ENCODE data around the gene GADD45GIP1. TPM values are rescaled to one million over a fixed set of nuclear protein-coding genes. Genes with fewer than 3 reads are reported as not detected.

The GADD45GIP1 gene
- total RNA-seq, 4 donors from 2014 or later: 28.6 to 55.0 (median 33.6) TPM

DNA sequence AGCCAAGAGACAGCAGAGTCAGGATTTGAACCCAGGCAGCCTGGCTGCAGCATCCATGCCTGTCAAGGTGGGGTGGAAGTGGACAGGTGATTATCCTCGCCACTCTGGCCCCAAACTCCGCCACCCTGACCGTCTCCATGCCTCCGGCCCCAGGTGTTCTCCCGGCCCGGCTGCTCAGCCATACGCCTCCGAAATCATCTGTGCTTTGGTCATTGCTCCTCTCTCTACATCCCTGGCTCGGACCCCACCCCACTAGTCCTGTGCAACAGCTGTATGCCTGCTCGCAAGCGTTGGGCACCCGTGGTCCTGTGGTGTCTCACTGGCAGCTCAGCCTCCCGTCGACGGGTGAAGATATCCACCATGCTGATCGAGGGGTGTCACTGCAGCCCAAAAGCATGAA is 16.2 kb upstream of the GADD45GIP1 start:
- TF ChIP-seq, protein P1, sequence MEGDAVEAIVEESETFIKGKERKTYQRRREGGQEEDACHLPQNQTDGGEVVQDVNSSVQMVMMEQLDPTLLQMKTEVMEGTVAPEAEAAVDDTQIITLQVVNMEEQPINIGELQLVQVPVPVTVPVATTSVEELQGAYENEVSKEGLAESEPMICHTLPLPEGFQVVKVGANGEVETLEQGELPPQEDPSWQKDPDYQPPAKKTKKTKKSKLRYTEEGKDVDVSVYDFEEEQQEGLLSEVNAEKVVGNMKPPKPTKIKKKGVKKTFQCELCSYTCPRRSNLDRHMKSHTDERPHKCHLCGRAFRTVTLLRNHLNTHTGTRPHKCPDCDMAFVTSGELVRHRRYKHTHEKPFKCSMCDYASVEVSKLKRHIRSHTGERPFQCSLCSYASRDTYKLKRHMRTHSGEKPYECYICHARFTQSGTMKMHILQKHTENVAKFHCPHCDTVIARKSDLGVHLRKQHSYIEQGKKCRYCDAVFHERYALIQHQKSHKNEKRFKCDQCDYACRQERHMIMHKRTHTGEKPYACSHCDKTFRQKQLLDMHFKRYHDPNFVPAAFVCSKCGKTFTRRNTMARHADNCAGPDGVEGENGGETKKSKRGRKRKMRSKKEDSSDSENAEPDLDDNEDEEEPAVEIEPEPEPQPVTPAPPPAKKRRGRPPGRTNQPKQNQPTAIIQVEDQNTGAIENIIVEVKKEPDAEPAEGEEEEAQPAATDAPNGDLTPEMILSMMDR (IDR thresholded peaks at IDR 0.05): no peak
- TF ChIP-seq EP300 (IDR thresholded peaks at IDR 0.05; ENCODE audit: low read depth): no peak
- TF ChIP-seq POLR2A (IDR thresholded peaks at IDR 0.05): no peak
- TF ChIP-seq POLR2AphosphoS5 (IDR thresholded peaks at IDR 0.05): no peak
- Histone ChIP-seq H3K4me3 (no peak overlapping the region), H3K9me3 (no peaks in the 10 kb centered on the region), H3K27me3 (no peaks in the 10 kb centered on the region), H3K27ac (no peak overlapping the region), H3K4me1 (peaks cover 0 to 3% (median 0%) of the 10 kb centered on the region in 4 donors), H3K36me3 (no peaks in the 10 kb centered on the region)
- WGBS, 2 donors (ENCODE audit: low coverage in 1 of 2): 85 to 100% methylated on average over 1 to 16 of the region's 16 CpGs
- intact Hi-C loops (cut with DNase I; ENCODE audit: low total_unique reads): no loop called here
- in situ Hi-C loops (cut with MboI; ENCODE audit: low pct_ligation_motif_present in 1 of 4, low pct_unique_long_range_greater_than_20kb in 1 of 4, low sequenced_read_pairs in 3 of 4): loop anchor here in 3 of 4 donors (10.0 to 25.0 kb wide), 2 partner anchors 289 to 292 kb away; no protein-coding TSS in a partner anchor
- DNase-seq: no peak

DNA sequence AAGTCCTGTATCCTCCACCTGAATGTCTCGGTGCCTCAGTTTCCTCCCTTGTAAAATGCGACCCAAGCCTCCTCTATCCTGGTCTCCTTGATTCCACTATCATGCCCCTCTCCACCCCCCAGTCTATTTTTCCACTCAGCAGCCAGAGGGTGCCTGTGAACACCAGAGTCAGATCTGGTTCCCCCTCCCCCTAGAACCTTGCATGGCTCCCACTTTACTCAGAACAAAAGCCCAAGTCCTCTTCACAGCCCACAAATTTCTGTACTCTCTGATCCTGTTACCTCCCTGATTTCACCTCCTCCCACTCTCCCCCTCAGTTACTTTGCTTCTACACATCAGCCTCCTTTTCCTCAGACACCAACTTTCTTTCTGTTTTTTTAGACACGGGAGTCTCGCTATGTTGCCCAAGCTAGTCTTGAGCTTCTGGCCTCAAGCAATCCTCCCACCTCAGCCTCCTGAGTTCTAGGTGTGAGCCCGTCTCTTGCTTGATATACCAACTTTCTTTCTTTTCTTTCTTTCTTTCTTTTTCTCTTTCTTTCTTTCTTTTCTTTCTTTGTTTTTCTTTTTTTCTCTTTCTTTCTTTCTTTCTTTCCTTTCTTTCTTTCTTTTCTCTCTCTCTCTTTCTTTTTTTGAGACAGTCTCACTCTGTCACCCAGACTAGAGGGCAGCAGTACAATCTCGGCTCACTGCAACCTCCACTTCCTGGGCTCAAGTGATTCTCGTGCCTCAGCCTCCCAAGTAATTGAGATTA is 13.2 kb upstream of the GADD45GIP1 start:
- intact Hi-C loops (cut with DNase I; ENCODE audit: low total_unique reads) (no loop called here), in situ Hi-C loops (cut with MboI; ENCODE audit: low pct_ligation_motif_present in 1 of 4, low pct_unique_long_range_greater_than_20kb in 1 of 4, low sequenced_read_pairs in 3 of 4) (loop anchor here in 3 of 4 donors (10.0 to 25.0 kb wide), 2 partner anchors 292 to 295 kb away; no protein-coding TSS in a partner anchor)
- peak overlapping the region in 3 of 4 donors; percentile 55 to 63 (median 63) for H3K27ac ChIP-seq
- H3K36me3 ChIP-seq: no peaks in the 10 kb centered on the region
- 80 to 88% methylated on average over 6 to 7 of the region's 7 CpGs for WGBS, 2 donors (ENCODE audit: low coverage in 1 of 2)
- TF ChIP-seq POLR2AphosphoS5 (IDR thresholded peaks at IDR 0.05): no peak
- TF ChIP-seq, protein P1 (IDR thresholded peaks at IDR 0.05): no peak
- no peak for TF ChIP-seq EP300 (IDR thresholded peaks at IDR 0.05; ENCODE audit: low read depth)
- TF ChIP-seq POLR2A (IDR thresholded peaks at IDR 0.05): no peak
- H3K4me3 ChIP-seq: no peak overlapping the region
- no peaks in the 10 kb centered on the region for H3K27me3 ChIP-seq
- H3K9me3 ChIP-seq: no peaks in the 10 kb centered on the region
- no peak for DNase-seq
- peaks cover 0 to 7% (median 5%) of the 10 kb centered on the region in 4 donors for H3K4me1 ChIP-seq

DNA sequence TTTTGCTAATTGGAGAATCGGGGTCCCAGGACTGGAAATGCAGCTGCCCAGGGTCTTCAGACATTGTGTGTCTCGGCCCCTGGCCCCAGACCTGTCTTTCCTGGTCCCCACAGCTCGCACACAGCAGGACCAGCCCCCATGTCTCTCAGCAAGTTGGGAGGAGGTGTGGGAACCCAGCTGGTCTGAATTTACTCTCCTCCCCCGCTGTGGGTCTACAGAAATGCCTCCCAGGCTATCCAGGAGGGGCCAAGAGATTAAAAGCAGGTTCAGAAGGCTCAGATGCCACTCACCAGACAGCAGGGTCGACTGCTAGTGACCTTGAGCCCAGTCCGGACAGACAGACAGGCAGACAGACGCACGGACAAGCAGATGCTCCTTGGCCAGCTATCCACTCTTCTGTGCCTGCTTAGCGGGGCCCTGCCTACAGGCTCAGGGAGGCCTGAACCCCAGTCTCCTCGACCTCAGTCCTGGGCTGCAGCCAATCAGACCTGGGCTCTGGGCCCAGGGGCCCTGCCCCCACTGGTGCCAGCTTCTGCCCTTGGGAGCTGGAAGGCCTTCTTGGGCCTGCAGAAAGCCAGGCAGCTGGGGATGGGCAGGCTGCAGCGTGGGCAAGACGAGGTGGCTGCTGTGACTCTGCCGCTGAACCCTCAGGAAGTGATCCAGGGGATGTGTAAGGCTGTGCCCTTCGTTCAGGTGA is 12.4 kb upstream of the GADD45GIP1 start, which contains the start of gene DAND5:
TSS of gene DAND5 (plus strand) at position 285 of the 697 bp plus-strand sequence. CDS start at position 370, 85 bp downstream.
- Histone ChIP-seq H3K27me3 (no peaks in the 10 kb centered on the region), H3K27ac (peak within 1 kb of the TSS in 3 of 4 donors; percentile 55 to 63 (median 63)), H3K36me3 (no peaks in the 10 kb centered on the region), H3K4me3 (no peak within 1 kb of the TSS), H3K4me1 (peaks cover 0 to 10% (median 6%) of the 10 kb centered on the region in 4 donors), H3K9me3 (no peaks in the 10 kb centered on the region)
- DNase-seq: no peak
- 66% methylated on average over 14 of the region's 14 CpGs; no CpG with 5 or more reads in 1 of the 2 donors for WGBS, 2 donors (ENCODE audit: low coverage in 1 of 2)
- in situ Hi-C loops (cut with MboI; ENCODE audit: low pct_ligation_motif_present in 1 of 4, low pct_unique_long_range_greater_than_20kb in 1 of 4, low sequenced_read_pairs in 3 of 4) (loop anchor here in 1 of 4 donors (25.0 kb wide), 1 partner anchor 293 kb away; no protein-coding TSS in a partner anchor), intact Hi-C loops (cut with DNase I; ENCODE audit: low total_unique reads) (no loop called here)
- TF ChIP-seq POLR2A (IDR thresholded peaks at IDR 0.05): no peak
- TF ChIP-seq, protein P1 (IDR thresholded peaks at IDR 0.05): no peak
- TF ChIP-seq EP300 (IDR thresholded peaks at IDR 0.05; ENCODE audit: low read depth): no peak
- no peak for TF ChIP-seq POLR2AphosphoS5 (IDR thresholded peaks at IDR 0.05)

DNA sequence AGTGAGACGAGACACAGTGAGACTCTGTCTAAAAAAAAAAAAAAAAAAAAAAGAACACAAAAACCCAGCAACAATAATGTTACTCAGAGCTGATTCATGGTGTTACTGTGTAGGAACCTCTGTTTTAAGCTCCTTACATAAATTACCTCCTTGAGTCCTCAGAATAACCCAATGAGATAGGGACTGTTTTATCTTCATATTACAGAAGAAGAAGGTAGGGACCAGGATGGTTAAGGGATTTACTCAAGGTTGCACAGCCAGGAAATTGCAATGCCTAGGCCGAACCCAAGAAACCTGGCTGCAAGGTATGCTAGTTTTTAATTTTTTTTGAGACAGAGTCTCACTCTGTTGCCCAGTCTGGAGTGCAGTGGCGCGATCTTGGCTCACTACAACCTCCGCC is 10.9 kb upstream of the GADD45GIP1 start:
- DNase-seq: no peak
- Histone ChIP-seq H3K36me3 (no peaks in the 10 kb centered on the region), H3K4me3 (no peak overlapping the region), H3K27ac (no peak overlapping the region), H3K9me3 (no peaks in the 10 kb centered on the region), H3K4me1 (peaks cover 0 to 10% (median 6%) of the 10 kb centered on the region in 4 donors), H3K27me3 (no peaks in the 10 kb centered on the region)
- TF ChIP-seq, protein P1 (IDR thresholded peaks at IDR 0.05): no peak
- in situ Hi-C loops (cut with MboI; ENCODE audit: low pct_ligation_motif_present in 1 of 4, low pct_unique_long_range_greater_than_20kb in 1 of 4, low sequenced_read_pairs in 3 of 4): loop anchor here in 1 of 4 donors (25.0 kb wide), 1 partner anchor 294 kb away; no protein-coding TSS in a partner anchor
- 88% methylated on average over 5 of the region's 5 CpGs; no CpG with 5 or more reads in 1 of the 2 donors for WGBS, 2 donors (ENCODE audit: low coverage in 1 of 2)
- intact Hi-C loops (cut with DNase I; ENCODE audit: low total_unique reads): no loop called here
